A673 (cell line): ENCODE results near the gene VDAC1. TPM values are rescaled to one million over a fixed set of nuclear protein-coding genes. Genes with fewer than 3 reads are reported as not detected.

ENCODE experiments used
- BruUV-seq: library from RNA; stranded (reverse); fragments of 400-500 nt; replicated peaks from 2 replicates; lab custom pipeline; 2021; lab: Mats Ljungman, UMichigan
- CTCF ChIA-PET: fragments of 300-600 bp; sonication (Branson Sonifier 250); formaldehyde crosslinking; loops from one replicate; lab custom pipeline; 2022; ENCODE audit warnings: antibody characterized with exemption; lab: Charles Lee
- POLR2A ChIA-PET: fragments of 300-600 bp; sonication (Branson Sonifier 250); formaldehyde crosslinking; loops from one replicate; lab custom pipeline; 2022; ENCODE audit warnings: antibody characterized with exemption; ENCODE audit not compliant: low non-redundant PET; lab: Charles Lee
- DNase-seq: peaks from one replicate; pipeline ENCODE4 v3.0.0-alpha.2; 2015; ENCODE audit warnings: low spot score
- H3K27ac ChIP-seq: fragments of 200-600 bp; sonication (generic); 2 replicates; pipeline ENCODE4 v1.5.1; 2016; ENCODE audit warnings: mixed run types, low read depth, mild to moderate bottlenecking, mixed read lengths, antibody characterized with exemption, low read length; ENCODE audit not compliant: poor library complexity, severe bottlenecking
- H3K27me3 ChIP-seq: fragments of 200-600 bp; sonication (generic); replicated peaks from 2 replicates; pipeline ENCODE4 v1.6.1; 2017; ENCODE audit warnings: mixed run types, low read depth, mild to moderate bottlenecking, mixed read lengths, antibody characterized with exemption, low read length; ENCODE audit not compliant: insufficient read depth, poor library complexity
- H3K36me3 ChIP-seq: fragments of 200-600 bp; sonication (generic); 2 replicates; pipeline ENCODE4 v1.6.1; 2016; ENCODE audit warnings: mixed run types, mild to moderate bottlenecking, mixed read lengths, antibody characterized with exemption, low read length; ENCODE audit not compliant: insufficient read depth, poor library complexity, severe bottlenecking
- H3K4me1 ChIP-seq: fragments of 200-600 bp; sonication (generic); 2 replicates; pipeline ENCODE4 v1.6.1; 2017; ENCODE audit warnings: mixed run types, mild to moderate bottlenecking, mixed read lengths, antibody characterized with exemption, low read length; ENCODE audit not compliant: insufficient read depth, poor library complexity, severe bottlenecking
- H3K4me3 ChIP-seq: fragments of 200-600 bp; sonication (generic); 2 replicates; pipeline ENCODE4 v1.5.1; 2016; ENCODE audit warnings: low read depth, mixed run types, mild to moderate bottlenecking, mixed read lengths, low read length; ENCODE audit not compliant: poor library complexity, severe bottlenecking
- H3K9me3 ChIP-seq: fragments of 200-600 bp; sonication (generic); 2 replicates; pipeline ENCODE4 v1.6.1; 2016; ENCODE audit warnings: mixed run types, low read depth, mild to moderate bottlenecking, mixed read lengths, antibody characterized with exemption, low read length; ENCODE audit not compliant: poor library complexity, severe bottlenecking
- CTCF ChIP-seq: fragments of 300-800, 200-600 bp; sonication (generic); conservative IDR thresholded peaks from 2 replicates; pipeline ENCODE4 v1.5.1; 2017; ENCODE audit warnings: low read depth, mild to moderate bottlenecking, antibody characterized with exemption, low read length, moderate library complexity, mixed read lengths
- EZH2 ChIP-seq: fragments of 200-600 bp; sonication (generic); IDR thresholded peaks from 2 replicates; pipeline ENCODE4 v1.6.1; 2017; ENCODE audit warnings: borderline replicate concordance, low read depth, mild to moderate bottlenecking, mixed read lengths, antibody characterized with exemption, low read length; ENCODE audit not compliant: poor library complexity, severe bottlenecking
- intact Hi-C: fragments of 100-400 bp; cut with micrococcal nuclease; formaldehyde crosslinking; loops from one replicate; pipeline ENCODE4 v1.10.0; 2022; ENCODE audit not compliant: unreplicated experiment
- total RNA-seq: library from RNA; stranded (reverse); gene quantifications from 2 replicates; pipeline ENCODE4 v1.2.3, GENCODE V29; 2021

The VDAC1 gene
- total RNA-seq, 1 experiment from 2014 or later = 367 TPM

GRCh38 chr5:133925866-133926488 lies 78.8 kb downstream of the VDAC1 start:
- no peak for DNase-seq
- Histone ChIP-seq H3K27ac (no peak overlapping the region), H3K27me3 (no peaks in the 10 kb centered on the region), H3K4me1 (peaks cover 30% of the 10 kb centered on the region), H3K36me3 (no peaks in the 10 kb centered on the region), H3K4me3 (no peak overlapping the region), H3K9me3 (no peaks in the 10 kb centered on the region)
- ChIA-PET CTCF (no interaction called here), POLR2A (no interaction called here)
- intact Hi-C loops = no loop called here
- BruUV-seq = no TSS peak
- TF ChIP-seq EZH2 (no peak), CTCF (no peak)

GRCh38 chr5:133925269-133925668 lies 79.5 kb downstream of the VDAC1 start:
- Histone ChIP-seq H3K9me3 (no peaks in the 10 kb centered on the region), H3K4me1 (peaks cover 25% of the 10 kb centered on the region), H3K27me3 (no peaks in the 10 kb centered on the region), H3K27ac (no peak overlapping the region), H3K4me3 (no peak overlapping the region), H3K36me3 (no peaks in the 10 kb centered on the region)
- POLR2A ChIA-PET = no interaction called here
- CTCF ChIA-PET = no interaction called here
- BruUV-seq = no TSS peak
- TF ChIP-seq CTCF (no peak), EZH2 (no peak)
- intact Hi-C loops = no loop called here
- DNase-seq = no peak

- no peak for DNase-seq
- H3K9me3 ChIP-seq = no peaks in the 10 kb centered on the region
- ChIA-PET POLR2A (interaction anchor here (0.6 kb wide), 1 partner anchor 65 kb away, joined by 3 read pairs; no protein-coding TSS in a partner anchor), CTCF (interaction anchor here (0.6 kb wide), 1 partner anchor 73 kb away, joined by 6 read pairs; no protein-coding TSS in a partner anchor)
- peaks cover 22% of the 10 kb centered on the region for H3K4me1 ChIP-seq
- TF ChIP-seq CTCF (no peak), EZH2 (no peak)
- no peaks in the 10 kb centered on the region for H3K27me3 ChIP-seq
- H3K4me3 ChIP-seq = no peak overlapping the region
- intact Hi-C loops = no loop called here
- no peak overlapping the region for H3K27ac ChIP-seq
- BruUV-seq = no TSS peak
- no peaks in the 10 kb centered on the region for H3K36me3 ChIP-seq
These were observed 80.4 kb downstream of the VDAC1 start for GRCh38 chr5:133924221-133924920.
